Karpas-422 (cell line): ENCODE results near the gene IL10RB. TPM values are rescaled to one million over a fixed set of nuclear protein-coding genes. Genes with fewer than 3 reads are reported as not detected.

ENCODE experiments used
- DNase-seq: peaks from one replicate; pipeline ENCODE4 v3.0.0-alpha.2; 2015
- H2AFZ ChIP-seq: fragments of 200-600 bp; sonication (generic); 2 replicates; pipeline ENCODE4 v1.6.1; 2014; ENCODE audit warnings: antibody characterized with exemption, low read length, mixed read lengths
- H3K27ac ChIP-seq: fragments of 200-600 bp; sonication (generic); 2 replicates; pipeline ENCODE4 v1.5.1; 2014; ENCODE audit warnings: mild to moderate bottlenecking, low read length, moderate library complexity
- H3K27me3 ChIP-seq: fragments of 200-600 bp; sonication (generic); 2 replicates; pipeline ENCODE4 v1.6.1; 2014; ENCODE audit warnings: low read length, mixed read lengths
- H3K36me3 ChIP-seq: fragments of 200-600 bp; sonication (generic); 2 replicates; pipeline ENCODE4 v1.6.1; 2014; ENCODE audit warnings: low read length, mixed read lengths; ENCODE audit not compliant: insufficient read depth
- H3K4me1 ChIP-seq: fragments of 200-600 bp; sonication (generic); 2 replicates; pipeline ENCODE4 v1.6.1; 2014; ENCODE audit warnings: mild to moderate bottlenecking, low read length, mixed read lengths
- H3K4me2 ChIP-seq: fragments of 200-600 bp; sonication (generic); 2 replicates; pipeline ENCODE4 v1.6.1; 2014; ENCODE audit warnings: low read length, low read depth, mild to moderate bottlenecking; ENCODE audit not compliant: poor library complexity, severe bottlenecking
- H3K4me3 ChIP-seq: fragments of 200-600 bp; sonication (generic); 2 replicates; pipeline ENCODE4 v1.5.1; 2014; ENCODE audit warnings: mild to moderate bottlenecking, antibody characterized with exemption, low read length, mixed read lengths
- H3K79me2 ChIP-seq: fragments of 200-600 bp; sonication (generic); 2 replicates; pipeline ENCODE4 v1.6.1; 2014; ENCODE audit warnings: mild to moderate bottlenecking, low read length, mixed read lengths
- H3K9ac ChIP-seq: fragments of 200-600 bp; sonication (generic); 2 replicates; pipeline ENCODE4 v1.6.0; 2014; ENCODE audit warnings: low read length
- H3K9me2 ChIP-seq: fragments of 200-600 bp; sonication (generic), shearing (Covaris generic); replicated peaks from 2 replicates; pipeline ENCODE4 v1.6.0; 2014; ENCODE audit warnings: mild to moderate bottlenecking, low read length, moderate library complexity; ENCODE audit not compliant: insufficient read depth
- H3K9me3 ChIP-seq: fragments of 300-700, 200-600 bp; sonication (generic); 2 replicates; pipeline ENCODE4 v1.6.1; 2014; ENCODE audit warnings: low read length, mixed read lengths
- H4K20me1 ChIP-seq: fragments of 200-600 bp; sonication (generic); 2 replicates; pipeline ENCODE4 v1.6.1; 2014; ENCODE audit warnings: mild to moderate bottlenecking, antibody characterized with exemption, low read length, low read depth; ENCODE audit not compliant: insufficient read depth
- total RNA-seq: library from RNA; depleted of rRNA; stranded (reverse); fragments of >200 nt; shearing (Covaris generic); gene quantifications from 2 replicates; pipeline ENCODE4 v1.2.3, GENCODE V29; 2014; ENCODE audit warnings: low replicate concordance

IL10RB gene
- total RNA-seq, 1 experiment from 2014 or later, result 67.0 TPM

- no peaks in the 10 kb centered on the region for H3K9me3 ChIP-seq
- no peaks in the 10 kb centered on the region for H3K27me3 ChIP-seq
- peaks cover 3% of the 10 kb centered on the region; the same call in 1 of the 2 replicates for H3K36me3 ChIP-seq
- peak overlapping the region; percentile 68; the same call in 1 of the 2 replicates for H3K27ac ChIP-seq
- no peak overlapping the region for H3K4me3 ChIP-seq
- no peaks in the 10 kb centered on the region for H3K9me2 ChIP-seq
- peak overlapping the region; percentile 84 for H3K9ac ChIP-seq
- peaks cover 22% of the 10 kb centered on the region for H3K79me2 ChIP-seq
- peak overlapping the region; percentile 99 for H3K4me2 ChIP-seq
- no peak overlapping the region for H2AFZ ChIP-seq
- H4K20me1 ChIP-seq, result no peaks in the 10 kb centered on the region
- DNase-seq, result no peak
- H3K4me1 ChIP-seq, result peaks cover 46% of the 10 kb centered on the region
Observed at GRCh38 chr21:33264561-33264960, 1.6 kb upstream of the IL10RB start.

GRCh38 chr21:33265664-33266049 lies 510 bp upstream of the IL10RB start:
- Histone ChIP-seq H3K27ac (peak overlapping the region; percentile 68), H3K4me1 (peaks cover 46% of the 10 kb centered on the region), H3K36me3 (peaks cover 9% of the 10 kb centered on the region; the same call in 1 of the 2 replicates), H3K4me3 (peak overlapping the region; percentile 84), H3K4me2 (peak overlapping the region; percentile 99), H3K9me2 (no peaks in the 10 kb centered on the region), H2AFZ (no peak overlapping the region), H4K20me1 (no peaks in the 10 kb centered on the region), H3K79me2 (peaks cover 22% of the 10 kb centered on the region), H3K27me3 (no peaks in the 10 kb centered on the region), H3K9me3 (no peaks in the 10 kb centered on the region), H3K9ac (peak overlapping the region; percentile 84)
- DNase-seq, result peak; percentile 90

GRCh38 chr21:33266789-33267135 lies 595 bp downstream of the IL10RB start:
- peaks cover 46% of the 10 kb centered on the region for H3K4me1 ChIP-seq
- peak overlapping the region; percentile 99 for H3K4me2 ChIP-seq
- DNase-seq, result peak; percentile 76
- peaks cover 22% of the 10 kb centered on the region for H3K79me2 ChIP-seq
- H4K20me1 ChIP-seq, result no peaks in the 10 kb centered on the region
- peak overlapping the region; percentile 84 for H3K4me3 ChIP-seq
- no peaks in the 10 kb centered on the region for H3K9me2 ChIP-seq
- H3K27me3 ChIP-seq, result no peaks in the 10 kb centered on the region
- H3K27ac ChIP-seq, result peak overlapping the region; percentile 68
- no peaks in the 10 kb centered on the region for H3K9me3 ChIP-seq
- peaks cover 13% of the 10 kb centered on the region for H3K36me3 ChIP-seq
- H2AFZ ChIP-seq, result no peak overlapping the region
- peak overlapping the region; percentile 84 for H3K9ac ChIP-seq

GRCh38 chr21:33267250-33267649 lies 1.1 kb downstream of the IL10RB start:
- Histone ChIP-seq H3K4me2 (peak overlapping the region; percentile 99), H3K36me3 (peaks cover 13% of the 10 kb centered on the region), H4K20me1 (no peaks in the 10 kb centered on the region), H3K9me3 (no peaks in the 10 kb centered on the region), H3K4me1 (peaks cover 46% of the 10 kb centered on the region), H3K79me2 (peaks cover 22% of the 10 kb centered on the region), H3K27me3 (no peaks in the 10 kb centered on the region), H2AFZ (no peak overlapping the region), H3K9ac (peak overlapping the region; percentile 84), H3K27ac (peak overlapping the region; percentile 68), H3K4me3 (peak overlapping the region; percentile 84), H3K9me2 (no peaks in the 10 kb centered on the region)
- no peak for DNase-seq

- no peak overlapping the region for H2AFZ ChIP-seq
- no peaks in the 10 kb centered on the region for H3K9me2 ChIP-seq
- H3K79me2 ChIP-seq, result peaks cover 25% of the 10 kb centered on the region
- DNase-seq, result no peak
- H3K27me3 ChIP-seq, result no peaks in the 10 kb centered on the region
- H3K9me3 ChIP-seq, result no peaks in the 10 kb centered on the region
- H3K4me2 ChIP-seq, result peak overlapping the region; percentile 99
- H3K4me1 ChIP-seq, result peaks cover 46% of the 10 kb centered on the region
- peaks cover 23% of the 10 kb centered on the region for H3K36me3 ChIP-seq
- peak overlapping the region; percentile 84; the same call in 1 of the 2 replicates for H3K4me3 ChIP-seq
- no peak overlapping the region for H3K9ac ChIP-seq
- H3K27ac ChIP-seq, result peak overlapping the region; percentile 7; the same call in 1 of the 2 replicates
- H4K20me1 ChIP-seq, result no peaks in the 10 kb centered on the region
Observed at GRCh38 chr21:33268393-33268736, 2.2 kb downstream of the IL10RB start.

- Histone ChIP-seq H3K9me3 (no peaks in the 10 kb centered on the region), H3K79me2 (peaks cover 25% of the 10 kb centered on the region), H3K4me2 (peak overlapping the region; percentile 99)
Observed at GRCh38 chr21:33268737-33269441, 2.7 kb downstream of the IL10RB start.

GRCh38 chr21:33270986-33271385 lies 4.8 kb downstream of the IL10RB start:
- H3K9ac ChIP-seq, result no peak overlapping the region
- DNase-seq, result no peak
- no peak overlapping the region for H3K4me2 ChIP-seq
- peaks cover 40% of the 10 kb centered on the region for H3K36me3 ChIP-seq
- H4K20me1 ChIP-seq, result no peaks in the 10 kb centered on the region
- no peak overlapping the region for H3K27ac ChIP-seq
- H3K9me2 ChIP-seq, result no peaks in the 10 kb centered on the region
- no peaks in the 10 kb centered on the region for H3K27me3 ChIP-seq
- peaks cover 25% of the 10 kb centered on the region for H3K79me2 ChIP-seq
- H3K4me3 ChIP-seq, result no peak overlapping the region
- H3K9me3 ChIP-seq, result no peaks in the 10 kb centered on the region
- peaks cover 27% of the 10 kb centered on the region for H3K4me1 ChIP-seq
- no peak overlapping the region for H2AFZ ChIP-seq

More at GRCh38 chr21:33268737-33269441, 2.7 kb downstream of the IL10RB start:
- Histone ChIP-seq H3K9me2 (no peaks in the 10 kb centered on the region), H2AFZ (no peak overlapping the region), H4K20me1 (no peaks in the 10 kb centered on the region), H3K27ac (peak overlapping the region; percentile 34), H3K4me1 (peaks cover 46% of the 10 kb centered on the region), H3K36me3 (peaks cover 28% of the 10 kb centered on the region), H3K9ac (no peak overlapping the region), H3K27me3 (no peaks in the 10 kb centered on the region), H3K4me3 (no peak overlapping the region; the same call in 1 of the 2 replicates)
- peak; percentile 72 for DNase-seq

GRCh38 chr21:33273044-33273443 lies 6.9 kb downstream of the IL10RB start:
- no peaks in the 10 kb centered on the region for H3K9me2 ChIP-seq
- H3K27ac ChIP-seq, result no peak overlapping the region
- no peak overlapping the region for H2AFZ ChIP-seq
- no peak overlapping the region for H3K9ac ChIP-seq
- no peak overlapping the region for H3K4me2 ChIP-seq
- H3K27me3 ChIP-seq, result no peaks in the 10 kb centered on the region
- no peaks in the 10 kb centered on the region for H3K9me3 ChIP-seq
- H3K36me3 ChIP-seq, result peaks cover 56% of the 10 kb centered on the region
- H4K20me1 ChIP-seq, result no peaks in the 10 kb centered on the region
- DNase-seq, result no peak
- H3K4me3 ChIP-seq, result no peak overlapping the region
- peaks cover 14% of the 10 kb centered on the region for H3K4me1 ChIP-seq
- peaks cover 10% of the 10 kb centered on the region; the same call in 1 of the 2 replicates for H3K79me2 ChIP-seq
